WTC11 (cell line): ENCODE results near the gene PRC1. TPM values are rescaled to one million over a fixed set of nuclear protein-coding genes. Genes with fewer than 3 reads are reported as not detected.
A peak's percentile ranks its signal among the peaks of the same experiment; 100 is the strongest.

Experiments used
- AR ChIP-seq: fragments of 250-450 bp; sonication (Bioruptor Pico); IDR thresholded peaks from 2 replicates; pipeline ENCODE4 v1.9.0; 2021; ENCODE audit warnings: mild to moderate bottlenecking
- ARID4B ChIP-seq: sonication (generic); formaldehyde crosslinking; IDR thresholded peaks from 2 replicates; pipeline ENCODE4 v1.8.0; 2023; ENCODE audit warnings: missing genetic modification reagents, mild to moderate bottlenecking, borderline replicate concordance
- ATF2 ChIP-seq: sonication (generic); formaldehyde crosslinking; IDR thresholded peaks from 2 replicates; pipeline ENCODE4 v1.8.1; 2022; ENCODE audit warnings: low read depth, missing genetic modification reagents, borderline replicate concordance
- CDX4 ChIP-seq: fragments of 250-450 bp; sonication (Bioruptor Pico); IDR thresholded peaks from 2 replicates; pipeline ENCODE4 v1.9.0; 2021; ENCODE audit warnings: moderate library complexity, mild to moderate bottlenecking, inconsistent platforms, borderline replicate concordance
- CREM ChIP-seq: sonication (generic); formaldehyde crosslinking; IDR thresholded peaks from 2 replicates; pipeline ENCODE4 v1.8.1; 2022; ENCODE audit warnings: mild to moderate bottlenecking, missing genetic modification reagents, moderate library complexity
- ETV6 ChIP-seq: sonication (generic); formaldehyde crosslinking; IDR thresholded peaks from 2 replicates; pipeline ENCODE4 v1.8.1; 2022; ENCODE audit warnings: mild to moderate bottlenecking, missing genetic modification reagents
- GABPB1 ChIP-seq: sonication (generic); formaldehyde crosslinking; IDR thresholded peaks from 2 replicates; pipeline ENCODE4 v1.8.1; 2023; ENCODE audit warnings: mild to moderate bottlenecking, missing genetic modification reagents
- GTF2I ChIP-seq: fragments of 250-450 bp; sonication (Bioruptor Pico); conservative IDR thresholded peaks from 2 replicates; pipeline ENCODE4 v1.4.0; 2021; ENCODE audit warnings: mild to moderate bottlenecking
- HMGA2 ChIP-seq: fragments of 250-450 bp; sonication (Bioruptor Pico); IDR thresholded peaks from 2 replicates; pipeline ENCODE4 v1.4.0; 2021; ENCODE audit warnings: mild to moderate bottlenecking, moderate library complexity
- MAX ChIP-seq: sonication (generic); formaldehyde crosslinking; IDR thresholded peaks from 2 replicates; pipeline ENCODE4 v1.8.0; 2022; ENCODE audit warnings: mild to moderate bottlenecking, missing genetic modification reagents
- NR2C2 ChIP-seq: sonication (generic); formaldehyde crosslinking; IDR thresholded peaks from 2 replicates; pipeline ENCODE4 v1.8.0; 2022; ENCODE audit warnings: mild to moderate bottlenecking, missing genetic modification reagents
- NR3C1 ChIP-seq: sonication (generic); formaldehyde crosslinking; conservative IDR thresholded peaks from 2 replicates; pipeline ENCODE4 v1.8.1; 2023; ENCODE audit warnings: low read depth, mild to moderate bottlenecking, missing genetic modification reagents
- PRDM15 ChIP-seq: sonication (generic); formaldehyde crosslinking; IDR thresholded peaks from 2 replicates; pipeline ENCODE4 v1.8.0; 2022; ENCODE audit warnings: missing genetic modification reagents
- PREB ChIP-seq: sonication (generic); formaldehyde crosslinking; IDR thresholded peaks from 2 replicates; pipeline ENCODE4 v1.8.1; 2022; ENCODE audit warnings: mild to moderate bottlenecking, missing genetic modification reagents, moderate library complexity, borderline replicate concordance
- SMAD3 ChIP-seq: sonication (generic); formaldehyde crosslinking; IDR thresholded peaks from 2 replicates; pipeline ENCODE4 v1.8.0; 2022; ENCODE audit warnings: missing genetic modification reagents, mild to moderate bottlenecking, borderline replicate concordance
- SOX15 ChIP-seq: fragments of 250-450 bp; sonication (Bioruptor Pico); IDR thresholded peaks from 2 replicates; pipeline ENCODE4 v1.9.0; 2021; ENCODE audit warnings: mild to moderate bottlenecking
- TEAD4 ChIP-seq: sonication (generic); formaldehyde crosslinking; IDR thresholded peaks from 2 replicates; pipeline ENCODE4 v1.8.0; 2022; ENCODE audit warnings: mild to moderate bottlenecking, missing genetic modification reagents
- ZBTB21 ChIP-seq: sonication (generic); formaldehyde crosslinking; IDR thresholded peaks from 2 replicates; pipeline ENCODE4 v1.8.1; 2023; ENCODE audit warnings: mild to moderate bottlenecking, missing genetic modification reagents, borderline replicate concordance
- ZMAT4 ChIP-seq: fragments of 250-450 bp; sonication (Bioruptor Pico); IDR thresholded peaks from 2 replicates; pipeline ENCODE4 v1.9.0; 2021; ENCODE audit warnings: mild to moderate bottlenecking
- ZNF219 ChIP-seq: sonication (generic); formaldehyde crosslinking; IDR thresholded peaks from 2 replicates; pipeline ENCODE4 v1.8.0; 2023; ENCODE audit warnings: missing genetic modification reagents, mild to moderate bottlenecking, borderline replicate concordance
- ZNF232 ChIP-seq: sonication (generic); formaldehyde crosslinking; IDR thresholded peaks from 2 replicates; pipeline ENCODE4 v1.8.0; 2022; ENCODE audit warnings: mild to moderate bottlenecking, missing genetic modification reagents
- ZNF671 ChIP-seq: fragments of 250-450 bp; sonication (Bioruptor Pico); IDR thresholded peaks from 2 replicates; pipeline ENCODE4 v1.8.0; 2021; ENCODE audit warnings: mild to moderate bottlenecking
- total RNA-seq: library from RNA; stranded (reverse); gene quantifications from 3 replicates; pipeline ENCODE4 v1.2.3, GENCODE V29; 2021

The PRC1 gene
- total RNA-seq, 1 experiment from 2014 or later, result 130 TPM

GRCh38 chr15:90954712-90955623 lies 39.4 kb downstream of the PRC1 start, which contains the start of gene RCCD1 (continued):
- TF ChIP-seq NR2C2 (no peak), ATF2 (CRISPR knock-in tag) (no peak), ZNF219 (no peak), ZBTB21 (no peak), SMAD3 (0 out of 2 replicates have a peak, but pooled peaks have one; percentile 53), TEAD4 (CRISPR knock-in tag) (no peak), ZMAT4 (CRISPR knock-in tag) (no peak), CDX4 (CRISPR knock-in tag) (no peak), ZNF671 (0 out of 2 replicates have a peak, but pooled peaks have one; percentile 58), HMGA2 (CRISPR knock-in tag) (no peak), PREB (CRISPR knock-in tag) (no peak), SOX15 (no peak), ARID4B (CRISPR knock-in tag) (peak; percentile 86), NR3C1 (no peak), AR (CRISPR knock-in tag) (0 out of 2 replicates have a peak, but pooled peaks have one; percentile 53), ZNF232 (no peak; the same call in 1 of the 2 replicates), MAX (CRISPR knock-in tag) (peak; percentile 93), PRDM15 (CRISPR knock-in tag) (0 out of 2 replicates have a peak, but pooled peaks have one; percentile 52), GTF2I (peak; percentile 84), ETV6 (CRISPR knock-in tag) (peak; percentile 77), CREM (CRISPR knock-in tag) (peak; percentile 57), GABPB1 (CRISPR knock-in tag) (peak; percentile 59; the same call in 1 of the 2 replicates)
